ENCODE results near the gene DPCD. TPM values are rescaled to one million over a fixed set of nuclear protein-coding genes. Genes with fewer than 3 reads are reported as not detected.

DPCD gene
- total RNA-seq, 1 experiment from 2014 or later: 12.5 TPM

DNA sequence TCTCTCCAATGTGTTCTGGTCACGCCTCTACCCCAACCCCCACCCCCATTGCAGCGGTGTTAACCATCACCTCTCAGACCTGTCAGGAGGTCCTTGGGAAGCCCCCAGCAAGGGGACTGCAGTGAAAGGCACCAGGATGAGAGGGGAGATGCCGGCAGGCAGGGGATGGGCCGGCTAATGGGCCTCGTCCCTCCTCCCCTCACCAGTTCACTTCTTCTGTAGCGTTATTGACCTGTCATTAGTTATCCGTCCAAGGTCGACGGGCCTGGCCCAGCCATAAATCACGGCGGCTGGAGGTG, 18.8 kb upstream of the DPCD start:
- TF ChIP-seq CTCF (IDR thresholded peaks at IDR 0.05; ENCODE audit: unreplicated experiment): no peak
- Mint-ChIP-seq H3K4me3 (ENCODE audit: low read depth, unreplicated experiment) (peak overlapping the region; percentile 75), H3K4me1 (ENCODE audit: low read depth, unreplicated experiment) (no peaks in the 10 kb centered on the region), H3K36me3 (ENCODE audit: insufficient read depth, unreplicated experiment) (peaks cover 19% of the 10 kb centered on the region), H3K27ac (ENCODE audit: unreplicated experiment) (no peak overlapping the region), H3K9me3 (ENCODE audit: low read depth, unreplicated experiment) (no peaks in the 10 kb centered on the region), H3K27me3 (ENCODE audit: unreplicated experiment) (peaks cover 71% of the 10 kb centered on the region)
- CTCF ChIA-PET: interaction anchor here (0.6 to 1.5 kb wide), 6 partner anchors 10 to 558 kb away, joined by 3 to 11 read pairs (median 4); no protein-coding TSS in a partner anchor
- intact Hi-C loops (cut with micrococcal nuclease; ENCODE audit: unreplicated experiment): loop anchor here (5.0 kb wide), 1 partner anchor 272 kb away; no protein-coding TSS in a partner anchor
- no TSS peak for BruUV-seq (replicated peaks)
- no peak for DNase-seq

- H3K9me3 Mint-ChIP-seq (ENCODE audit: low read depth, unreplicated experiment): no peaks in the 10 kb centered on the region
- TF ChIP-seq CTCF (IDR thresholded peaks at IDR 0.05; ENCODE audit: unreplicated experiment): peak; percentile 85
- CTCF ChIA-PET: interaction anchor here (0.6 to 1.5 kb wide), 11 partner anchors 9 to 1986 kb away, joined by 3 to 11 read pairs (median 4); no protein-coding TSS in a partner anchor
- H3K27me3 Mint-ChIP-seq (ENCODE audit: unreplicated experiment): peaks cover 66% of the 10 kb centered on the region
- peak overlapping the region; percentile 75 for H3K4me3 Mint-ChIP-seq (ENCODE audit: low read depth, unreplicated experiment)
- no peak overlapping the region for H3K27ac Mint-ChIP-seq (ENCODE audit: unreplicated experiment)
- peaks cover 19% of the 10 kb centered on the region for H3K36me3 Mint-ChIP-seq (ENCODE audit: insufficient read depth, unreplicated experiment)
- no peaks in the 10 kb centered on the region for H3K4me1 Mint-ChIP-seq (ENCODE audit: low read depth, unreplicated experiment)
- intact Hi-C loops (cut with micrococcal nuclease; ENCODE audit: unreplicated experiment): loop anchor here (5.0 kb wide), 3 partner anchors 273 to 408 kb away; no protein-coding TSS in a partner anchor
- DNase-seq: peak; percentile 76
- no TSS peak for BruUV-seq (replicated peaks)
These were observed 18.3 kb upstream of the DPCD start for GRCh38 chr10:101569622-101570427.

DNA sequence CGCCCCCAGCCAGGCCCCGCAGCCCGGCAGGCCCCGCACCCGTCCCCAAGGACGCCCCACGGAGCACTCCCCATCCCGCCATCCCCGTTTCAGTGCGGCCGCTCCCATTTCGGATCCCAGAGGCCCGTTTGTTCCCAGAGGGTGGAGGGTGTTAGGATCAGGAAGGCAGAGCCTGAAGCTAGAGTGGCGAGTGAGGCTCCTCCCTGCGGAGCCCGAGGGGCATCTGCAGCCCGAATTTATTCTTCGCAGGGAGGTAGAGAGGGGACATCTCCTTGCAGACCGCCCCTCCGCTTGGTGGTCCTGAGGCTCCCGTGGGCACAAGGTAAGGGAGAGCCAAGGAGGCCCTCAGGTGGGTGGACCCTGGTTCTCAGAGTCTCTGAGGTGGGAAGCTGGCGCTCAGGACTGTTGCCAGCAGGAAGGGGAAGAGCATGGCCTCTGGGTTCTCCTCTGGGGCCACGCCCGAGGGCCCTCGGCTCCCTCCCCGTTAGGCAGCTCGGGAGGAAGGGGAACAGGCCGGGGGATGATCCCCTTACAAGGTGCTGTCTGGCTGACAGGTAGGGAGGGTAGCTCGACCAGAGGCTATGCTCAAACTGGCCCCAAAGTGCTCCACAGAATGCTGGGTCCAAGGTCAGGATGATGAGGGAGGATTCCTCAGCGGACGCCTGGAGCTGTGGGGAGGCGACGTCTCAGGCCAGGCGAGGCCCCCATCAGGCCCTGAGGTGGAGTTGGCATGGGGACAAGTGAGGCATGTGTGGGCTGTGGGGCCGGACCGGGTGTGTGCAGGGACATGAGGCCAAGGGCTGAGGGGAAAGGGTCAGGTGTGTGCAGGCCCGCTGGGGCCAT, 17.5 kb upstream of the DPCD start:
- Mint-ChIP-seq H3K36me3 (ENCODE audit: insufficient read depth, unreplicated experiment) (peaks cover 19% of the 10 kb centered on the region), H3K4me1 (ENCODE audit: low read depth, unreplicated experiment) (no peaks in the 10 kb centered on the region), H3K9me3 (ENCODE audit: low read depth, unreplicated experiment) (no peaks in the 10 kb centered on the region), H3K27ac (ENCODE audit: unreplicated experiment) (no peak overlapping the region), H3K27me3 (ENCODE audit: unreplicated experiment) (peaks cover 57% of the 10 kb centered on the region), H3K4me3 (ENCODE audit: low read depth, unreplicated experiment) (peak overlapping the region; percentile 75)
- no peak for DNase-seq
- intact Hi-C loops (cut with micrococcal nuclease; ENCODE audit: unreplicated experiment): loop anchor here (5.0 kb wide), 2 partner anchors 358 to 408 kb away; no protein-coding TSS in a partner anchor
- BruUV-seq (replicated peaks): no TSS peak
- CTCF ChIA-PET: interaction anchor here (0.5 to 1.5 kb wide), 13 partner anchors 8 to 1985 kb away, joined by 3 to 6 read pairs (median 3); partner anchors contain the start of genes DPCD and POLL
- no peak for TF ChIP-seq CTCF (IDR thresholded peaks at IDR 0.05; ENCODE audit: unreplicated experiment)

- no TSS peak for BruUV-seq (replicated peaks)
- H3K4me1 Mint-ChIP-seq (ENCODE audit: low read depth, unreplicated experiment): no peaks in the 10 kb centered on the region
- H3K9me3 Mint-ChIP-seq (ENCODE audit: low read depth, unreplicated experiment): no peaks in the 10 kb centered on the region
- no peak overlapping the region for H3K4me3 Mint-ChIP-seq (ENCODE audit: low read depth, unreplicated experiment)
- intact Hi-C loops (cut with micrococcal nuclease; ENCODE audit: unreplicated experiment): loop anchor here (5.0 kb wide), 2 partner anchors 359 to 409 kb away; no protein-coding TSS in a partner anchor
- no peak overlapping the region for H3K27ac Mint-ChIP-seq (ENCODE audit: unreplicated experiment)
- H3K27me3 Mint-ChIP-seq (ENCODE audit: unreplicated experiment): peaks cover 50% of the 10 kb centered on the region
- H3K36me3 Mint-ChIP-seq (ENCODE audit: insufficient read depth, unreplicated experiment): peaks cover 19% of the 10 kb centered on the region
- CTCF ChIA-PET: interaction anchor here (0.5 to 1.5 kb wide), 5 partner anchors 16 to 636 kb away, joined by 3 to 4 read pairs (median 3); partner anchors contain the start of genes DPCD and POLL
- no peak for TF ChIP-seq CTCF (IDR thresholded peaks at IDR 0.05; ENCODE audit: unreplicated experiment)
- no peak for DNase-seq
These were observed 16.7 kb upstream of the DPCD start for GRCh38 chr10:101571271-101571925.

Data from Calu3 (cell line).